Measurements from ENCODE around the gene TBC1D7.

DNA sequence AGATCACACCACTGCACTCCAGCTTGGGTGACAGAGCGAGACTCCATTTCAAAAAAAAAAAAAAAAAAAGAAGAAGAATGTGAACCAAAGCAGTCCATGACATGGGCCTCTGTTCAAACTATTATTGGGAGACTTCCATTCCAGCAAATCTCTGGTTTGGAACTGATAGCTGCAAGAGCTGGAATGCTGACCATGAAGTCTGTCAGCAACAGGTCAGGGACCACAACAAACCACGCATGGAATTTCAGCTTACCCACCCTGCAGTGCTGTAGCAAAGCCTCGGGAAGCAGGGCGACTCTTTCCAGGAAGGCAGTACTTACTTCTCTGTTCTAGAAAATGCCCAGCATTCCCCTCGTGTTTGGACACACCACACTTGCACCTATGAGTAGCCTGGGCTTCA, 34.1 kb upstream of the TBC1D7 start:
- no peak for TF ChIP-seq EZH2 (IDR thresholded peaks at IDR 0.05)
- TF ChIP-seq SP1 (IDR thresholded peaks at IDR 0.05; ENCODE audit: low read depth), result no peak
- TF ChIP-seq, protein P1, sequence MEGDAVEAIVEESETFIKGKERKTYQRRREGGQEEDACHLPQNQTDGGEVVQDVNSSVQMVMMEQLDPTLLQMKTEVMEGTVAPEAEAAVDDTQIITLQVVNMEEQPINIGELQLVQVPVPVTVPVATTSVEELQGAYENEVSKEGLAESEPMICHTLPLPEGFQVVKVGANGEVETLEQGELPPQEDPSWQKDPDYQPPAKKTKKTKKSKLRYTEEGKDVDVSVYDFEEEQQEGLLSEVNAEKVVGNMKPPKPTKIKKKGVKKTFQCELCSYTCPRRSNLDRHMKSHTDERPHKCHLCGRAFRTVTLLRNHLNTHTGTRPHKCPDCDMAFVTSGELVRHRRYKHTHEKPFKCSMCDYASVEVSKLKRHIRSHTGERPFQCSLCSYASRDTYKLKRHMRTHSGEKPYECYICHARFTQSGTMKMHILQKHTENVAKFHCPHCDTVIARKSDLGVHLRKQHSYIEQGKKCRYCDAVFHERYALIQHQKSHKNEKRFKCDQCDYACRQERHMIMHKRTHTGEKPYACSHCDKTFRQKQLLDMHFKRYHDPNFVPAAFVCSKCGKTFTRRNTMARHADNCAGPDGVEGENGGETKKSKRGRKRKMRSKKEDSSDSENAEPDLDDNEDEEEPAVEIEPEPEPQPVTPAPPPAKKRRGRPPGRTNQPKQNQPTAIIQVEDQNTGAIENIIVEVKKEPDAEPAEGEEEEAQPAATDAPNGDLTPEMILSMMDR (IDR thresholded peaks at IDR 0.05 in 2 of 3, conservative IDR thresholded peaks at IDR 0.05 in 1 of 3; ENCODE audit: borderline replicate concordance in 1 of 3, insufficient read depth in 1 of 3, low read depth in 2 of 3, low read length in 2 of 3), result no peak
- TF ChIP-seq, protein P2, sequence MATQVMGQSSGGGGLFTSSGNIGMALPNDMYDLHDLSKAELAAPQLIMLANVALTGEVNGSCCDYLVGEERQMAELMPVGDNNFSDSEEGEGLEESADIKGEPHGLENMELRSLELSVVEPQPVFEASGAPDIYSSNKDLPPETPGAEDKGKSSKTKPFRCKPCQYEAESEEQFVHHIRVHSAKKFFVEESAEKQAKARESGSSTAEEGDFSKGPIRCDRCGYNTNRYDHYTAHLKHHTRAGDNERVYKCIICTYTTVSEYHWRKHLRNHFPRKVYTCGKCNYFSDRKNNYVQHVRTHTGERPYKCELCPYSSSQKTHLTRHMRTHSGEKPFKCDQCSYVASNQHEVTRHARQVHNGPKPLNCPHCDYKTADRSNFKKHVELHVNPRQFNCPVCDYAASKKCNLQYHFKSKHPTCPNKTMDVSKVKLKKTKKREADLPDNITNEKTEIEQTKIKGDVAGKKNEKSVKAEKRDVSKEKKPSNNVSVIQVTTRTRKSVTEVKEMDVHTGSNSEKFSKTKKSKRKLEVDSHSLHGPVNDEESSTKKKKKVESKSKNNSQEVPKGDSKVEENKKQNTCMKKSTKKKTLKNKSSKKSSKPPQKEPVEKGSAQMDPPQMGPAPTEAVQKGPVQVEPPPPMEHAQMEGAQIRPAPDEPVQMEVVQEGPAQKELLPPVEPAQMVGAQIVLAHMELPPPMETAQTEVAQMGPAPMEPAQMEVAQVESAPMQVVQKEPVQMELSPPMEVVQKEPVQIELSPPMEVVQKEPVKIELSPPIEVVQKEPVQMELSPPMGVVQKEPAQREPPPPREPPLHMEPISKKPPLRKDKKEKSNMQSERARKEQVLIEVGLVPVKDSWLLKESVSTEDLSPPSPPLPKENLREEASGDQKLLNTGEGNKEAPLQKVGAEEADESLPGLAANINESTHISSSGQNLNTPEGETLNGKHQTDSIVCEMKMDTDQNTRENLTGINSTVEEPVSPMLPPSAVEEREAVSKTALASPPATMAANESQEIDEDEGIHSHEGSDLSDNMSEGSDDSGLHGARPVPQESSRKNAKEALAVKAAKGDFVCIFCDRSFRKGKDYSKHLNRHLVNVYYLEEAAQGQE (IDR thresholded peaks at IDR 0.05; ENCODE audit: low read depth), result no peak

All from HCT116 (cell line).